ENCODE data around the gene FMN1.

- TF ChIP-seq GATA3 (IDR thresholded peaks at IDR 0.05; ENCODE audit: low read depth, low read length) (no peak), GATA2 (IDR thresholded peaks at IDR 0.05; ENCODE audit: low read depth, low read length) (no peak)
Observed at GRCh38 chr15:33069161-33069560, 125.4 kb downstream of the FMN1 start.

Data from SH-SY5Y (cell line).